ENCODE measurements around the gene KNL1.

DNA sequence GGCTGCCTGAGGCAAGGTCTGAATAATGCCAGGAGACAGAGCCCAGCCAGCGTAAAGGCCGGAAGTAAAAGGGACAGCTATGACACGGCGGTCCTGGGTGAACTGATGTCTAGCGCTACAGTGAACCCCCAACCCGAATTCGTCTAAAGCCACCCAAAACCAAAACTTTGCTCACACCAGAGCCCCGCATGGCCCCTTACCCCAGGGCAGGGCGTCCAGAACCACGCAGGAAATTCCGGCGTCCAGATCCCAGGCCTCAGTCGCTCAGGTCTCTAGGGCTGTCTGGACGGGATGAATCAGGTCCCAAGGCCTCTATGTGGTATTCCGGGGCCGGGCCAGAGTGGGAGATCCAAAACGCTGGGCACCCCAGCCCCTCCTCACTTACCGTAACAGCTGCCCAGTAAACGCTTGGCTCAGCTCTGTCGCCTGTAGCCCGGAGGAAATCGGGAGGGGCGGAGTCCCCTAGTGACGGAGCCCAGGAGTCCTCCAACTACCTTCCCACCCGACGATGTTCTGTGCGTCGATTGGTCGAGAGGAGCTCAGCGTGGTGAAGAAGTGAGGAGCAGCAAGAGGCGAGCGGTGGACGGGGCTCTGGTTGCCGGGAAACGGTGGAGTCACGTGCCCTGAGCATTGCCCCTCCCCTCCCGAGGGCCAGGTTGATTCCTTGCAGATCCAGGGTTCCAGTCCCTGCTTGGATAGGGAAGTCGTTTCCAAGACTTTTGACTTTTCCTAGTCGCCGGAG, 29.3 kb upstream of the KNL1 start, which contains the start of gene CCDC32:
- TF ChIP-seq, protein P1, sequence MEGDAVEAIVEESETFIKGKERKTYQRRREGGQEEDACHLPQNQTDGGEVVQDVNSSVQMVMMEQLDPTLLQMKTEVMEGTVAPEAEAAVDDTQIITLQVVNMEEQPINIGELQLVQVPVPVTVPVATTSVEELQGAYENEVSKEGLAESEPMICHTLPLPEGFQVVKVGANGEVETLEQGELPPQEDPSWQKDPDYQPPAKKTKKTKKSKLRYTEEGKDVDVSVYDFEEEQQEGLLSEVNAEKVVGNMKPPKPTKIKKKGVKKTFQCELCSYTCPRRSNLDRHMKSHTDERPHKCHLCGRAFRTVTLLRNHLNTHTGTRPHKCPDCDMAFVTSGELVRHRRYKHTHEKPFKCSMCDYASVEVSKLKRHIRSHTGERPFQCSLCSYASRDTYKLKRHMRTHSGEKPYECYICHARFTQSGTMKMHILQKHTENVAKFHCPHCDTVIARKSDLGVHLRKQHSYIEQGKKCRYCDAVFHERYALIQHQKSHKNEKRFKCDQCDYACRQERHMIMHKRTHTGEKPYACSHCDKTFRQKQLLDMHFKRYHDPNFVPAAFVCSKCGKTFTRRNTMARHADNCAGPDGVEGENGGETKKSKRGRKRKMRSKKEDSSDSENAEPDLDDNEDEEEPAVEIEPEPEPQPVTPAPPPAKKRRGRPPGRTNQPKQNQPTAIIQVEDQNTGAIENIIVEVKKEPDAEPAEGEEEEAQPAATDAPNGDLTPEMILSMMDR (IDR thresholded peaks at IDR 0.05), result no peak
- peak; percentile 73 to 94 (median 92) for TF ChIP-seq POLR2A (IDR thresholded peaks at IDR 0.05)
